ENCODE results near the gene PARD3B.

PARD3B gene

DNA sequence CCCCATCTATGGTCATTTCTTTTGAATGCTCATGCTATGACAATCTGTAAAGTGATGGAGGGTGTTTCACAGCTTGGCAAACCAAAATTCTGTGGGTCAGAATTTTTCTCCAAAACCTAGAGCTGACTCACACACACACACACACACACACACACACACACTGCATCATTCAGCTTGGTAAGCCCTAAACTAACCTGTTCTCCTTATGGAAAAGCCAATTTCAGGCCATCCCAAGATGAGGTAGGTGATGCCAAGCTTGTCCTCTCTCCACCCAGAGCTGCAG, 1092.0 kb downstream of the PARD3B start:
- no peaks in the 10 kb centered on the region for H3K9me3 ChIP-seq (replicated peaks; ENCODE audit: insufficient read depth, low read length)
- H3F3A ChIP-seq (ENCODE audit: insufficient read depth, low read length): no peaks in the 10 kb centered on the region
- H4K20me1 ChIP-seq (ENCODE audit: insufficient read depth, low read length): no peaks in the 10 kb centered on the region
- H2AFZ ChIP-seq (ENCODE audit: low read length): no peak overlapping the region
- no peak for DNase-seq
- no peak overlapping the region for H3K27ac ChIP-seq (ENCODE audit: low read length)
- no peaks in the 10 kb centered on the region for H3K4me1 ChIP-seq (ENCODE audit: low read length)
- TF ChIP-seq EZH2 (optimal IDR thresholded peaks at IDR 0.05; ENCODE audit: low read depth, low read length): no peak
- no peaks in the 10 kb centered on the region for H3K9me2 ChIP-seq (replicated peaks; ENCODE audit: insufficient read depth, low read length)
- H3K9ac ChIP-seq (ENCODE audit: low read length): no peak overlapping the region
- no peaks in the 10 kb centered on the region for H3K27me3 ChIP-seq (replicated peaks; ENCODE audit: insufficient read depth, low read length)
- H3K79me2 ChIP-seq (ENCODE audit: low read length): no peaks in the 10 kb centered on the region
- no peak overlapping the region for H3K4me2 ChIP-seq (ENCODE audit: low read depth, low read length)
- H3K4me3 ChIP-seq (ENCODE audit: low read length): no peak overlapping the region
- H3K36me3 ChIP-seq (replicated peaks; ENCODE audit: insufficient read depth, low read length): no peaks in the 10 kb centered on the region

DNA sequence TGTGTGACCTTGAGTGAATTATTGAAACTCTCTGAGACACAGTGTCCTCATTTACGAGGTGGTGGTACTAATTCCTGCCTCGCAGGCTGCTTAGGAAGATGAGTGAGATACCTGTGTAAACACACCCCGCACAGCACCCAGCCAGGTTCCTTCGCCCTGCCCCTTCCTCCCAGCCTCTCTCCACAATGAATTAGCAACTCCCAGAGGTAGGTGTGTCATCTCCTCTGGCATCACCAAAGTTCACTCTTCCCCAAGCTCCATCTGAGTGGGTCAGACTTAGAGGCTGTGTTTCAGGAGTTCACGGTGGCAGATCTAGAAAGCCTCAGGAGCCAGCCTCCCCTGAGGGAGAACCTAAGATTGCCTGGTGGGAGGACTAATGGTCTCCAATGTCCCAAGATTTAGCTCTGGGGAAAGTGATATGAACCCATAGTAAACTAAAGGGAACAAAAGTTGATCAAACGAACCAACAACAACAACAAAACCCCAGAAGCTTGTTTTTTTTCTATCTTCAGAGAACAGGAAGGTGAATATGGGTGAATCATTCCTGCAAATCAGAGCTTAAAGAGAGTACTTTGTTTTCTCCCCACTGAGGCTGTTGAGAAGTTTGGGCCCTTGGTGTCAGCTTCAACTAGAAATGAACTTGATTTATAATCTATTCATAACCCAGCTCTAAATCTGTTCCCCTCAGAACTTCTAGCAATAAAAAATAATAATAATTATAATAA, 1092.7 kb downstream of the PARD3B start:
- no peaks in the 10 kb centered on the region for H3K27me3 ChIP-seq (replicated peaks; ENCODE audit: insufficient read depth, low read length)
- H3K4me3 ChIP-seq (ENCODE audit: low read length): no peak overlapping the region
- H3K79me2 ChIP-seq (ENCODE audit: low read length): no peaks in the 10 kb centered on the region
- no peaks in the 10 kb centered on the region for H3K9me2 ChIP-seq (replicated peaks; ENCODE audit: insufficient read depth, low read length)
- H2AFZ ChIP-seq (ENCODE audit: low read length): no peak overlapping the region
- H3F3A ChIP-seq (ENCODE audit: insufficient read depth, low read length): no peaks in the 10 kb centered on the region
- no peak for DNase-seq
- no peak overlapping the region for H3K27ac ChIP-seq (ENCODE audit: low read length)
- no peaks in the 10 kb centered on the region for H3K4me1 ChIP-seq (ENCODE audit: low read length)
- TF ChIP-seq EZH2 (optimal IDR thresholded peaks at IDR 0.05; ENCODE audit: low read depth, low read length): no peak
- TF ChIP-seq, protein P1, sequence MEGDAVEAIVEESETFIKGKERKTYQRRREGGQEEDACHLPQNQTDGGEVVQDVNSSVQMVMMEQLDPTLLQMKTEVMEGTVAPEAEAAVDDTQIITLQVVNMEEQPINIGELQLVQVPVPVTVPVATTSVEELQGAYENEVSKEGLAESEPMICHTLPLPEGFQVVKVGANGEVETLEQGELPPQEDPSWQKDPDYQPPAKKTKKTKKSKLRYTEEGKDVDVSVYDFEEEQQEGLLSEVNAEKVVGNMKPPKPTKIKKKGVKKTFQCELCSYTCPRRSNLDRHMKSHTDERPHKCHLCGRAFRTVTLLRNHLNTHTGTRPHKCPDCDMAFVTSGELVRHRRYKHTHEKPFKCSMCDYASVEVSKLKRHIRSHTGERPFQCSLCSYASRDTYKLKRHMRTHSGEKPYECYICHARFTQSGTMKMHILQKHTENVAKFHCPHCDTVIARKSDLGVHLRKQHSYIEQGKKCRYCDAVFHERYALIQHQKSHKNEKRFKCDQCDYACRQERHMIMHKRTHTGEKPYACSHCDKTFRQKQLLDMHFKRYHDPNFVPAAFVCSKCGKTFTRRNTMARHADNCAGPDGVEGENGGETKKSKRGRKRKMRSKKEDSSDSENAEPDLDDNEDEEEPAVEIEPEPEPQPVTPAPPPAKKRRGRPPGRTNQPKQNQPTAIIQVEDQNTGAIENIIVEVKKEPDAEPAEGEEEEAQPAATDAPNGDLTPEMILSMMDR (IDR thresholded peaks at IDR 0.05; ENCODE audit: low read length): no peak
- no peak for TF ChIP-seq EZH2phosphoT487 (IDR thresholded peaks at IDR 0.05; ENCODE audit: low read length)
- no peaks in the 10 kb centered on the region for H4K20me1 ChIP-seq (ENCODE audit: insufficient read depth, low read length)
- H3K9me3 ChIP-seq (replicated peaks; ENCODE audit: insufficient read depth, low read length): no peaks in the 10 kb centered on the region
- H3K36me3 ChIP-seq (replicated peaks; ENCODE audit: insufficient read depth, low read length): no peaks in the 10 kb centered on the region
- no peak overlapping the region for H3K4me2 ChIP-seq (ENCODE audit: low read depth, low read length)
- H3K9ac ChIP-seq (ENCODE audit: low read length): no peak overlapping the region

DNA sequence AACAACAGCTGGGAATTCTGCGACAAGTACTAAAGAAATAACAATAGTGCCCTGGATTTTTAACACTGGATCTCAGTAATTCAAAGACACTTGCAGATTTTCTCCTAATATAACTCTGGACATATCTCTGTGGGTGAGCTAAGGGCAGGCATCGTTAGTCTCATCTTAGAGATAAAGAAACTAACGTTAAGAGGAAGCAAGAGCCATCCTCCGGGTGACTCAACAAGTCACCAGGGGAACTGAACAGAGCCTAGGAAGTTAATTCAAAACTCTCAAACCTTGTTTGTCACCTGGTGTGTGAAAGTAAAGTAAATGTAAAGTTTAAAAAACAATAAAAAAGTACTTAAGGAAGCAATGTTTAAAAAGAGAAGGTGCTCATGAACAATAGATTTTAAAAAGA, 1095.4 kb downstream of the PARD3B start:
- TF ChIP-seq, protein P1 (IDR thresholded peaks at IDR 0.05; ENCODE audit: low read length): no peak
- TF ChIP-seq EZH2 (optimal IDR thresholded peaks at IDR 0.05; ENCODE audit: low read depth, low read length): no peak
- TF ChIP-seq EZH2phosphoT487 (IDR thresholded peaks at IDR 0.05; ENCODE audit: low read length): no peak
- Histone ChIP-seq H3F3A (ENCODE audit: insufficient read depth, low read length) (no peaks in the 10 kb centered on the region), H3K9me3 (replicated peaks; ENCODE audit: insufficient read depth, low read length) (no peaks in the 10 kb centered on the region), H3K9ac (ENCODE audit: low read length) (no peak overlapping the region), H3K9me2 (replicated peaks; ENCODE audit: insufficient read depth, low read length) (no peaks in the 10 kb centered on the region), H3K27me3 (replicated peaks; ENCODE audit: insufficient read depth, low read length) (no peaks in the 10 kb centered on the region), H3K36me3 (replicated peaks; ENCODE audit: insufficient read depth, low read length) (no peaks in the 10 kb centered on the region), H2AFZ (ENCODE audit: low read length) (no peak overlapping the region), H3K4me3 (ENCODE audit: low read length) (no peak overlapping the region), H3K4me2 (ENCODE audit: low read depth, low read length) (no peak overlapping the region), H3K4me1 (ENCODE audit: low read length) (no peaks in the 10 kb centered on the region), H3K27ac (ENCODE audit: low read length) (no peak overlapping the region), H4K20me1 (ENCODE audit: insufficient read depth, low read length) (no peaks in the 10 kb centered on the region), H3K79me2 (ENCODE audit: low read length) (no peaks in the 10 kb centered on the region)
- no peak for DNase-seq

DNA sequence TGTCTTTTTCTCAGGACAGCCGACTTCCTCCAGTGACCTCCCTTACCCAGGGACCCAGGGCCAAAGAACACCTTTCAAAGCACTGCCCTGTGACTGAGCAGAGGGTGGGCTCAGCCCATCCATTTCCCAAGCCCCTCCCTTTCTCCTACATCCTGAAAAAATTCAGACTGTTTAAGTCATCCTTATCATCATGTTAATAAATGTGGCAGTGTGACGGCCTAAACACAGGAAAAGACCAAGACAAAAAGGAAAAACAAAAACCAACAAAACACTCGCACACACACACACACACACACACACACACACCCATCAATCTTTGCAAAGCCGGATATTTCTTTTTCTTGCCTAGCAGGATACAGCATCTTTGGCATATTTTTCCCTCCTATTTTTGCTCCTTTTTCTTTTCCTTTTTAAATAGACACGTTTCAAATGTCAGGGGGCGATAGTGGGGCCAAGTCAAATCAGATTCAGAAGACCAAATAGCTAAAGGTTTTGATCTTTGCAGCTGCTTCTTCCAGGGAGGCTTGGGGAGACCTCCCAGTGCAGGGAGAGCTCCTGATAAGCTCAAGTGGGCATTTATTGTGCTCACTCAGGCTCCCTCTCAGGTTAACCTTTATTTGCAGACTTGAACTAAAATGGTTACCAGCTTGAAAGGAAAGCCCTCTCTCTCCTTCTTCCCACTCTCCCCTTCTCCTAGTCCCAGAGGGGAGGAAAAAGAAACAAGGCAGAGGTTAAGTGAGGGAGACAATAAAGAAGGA, 1097.5 kb downstream of the PARD3B start:
- H3K79me2 ChIP-seq (ENCODE audit: low read length): no peaks in the 10 kb centered on the region
- no peaks in the 10 kb centered on the region for H3K36me3 ChIP-seq (replicated peaks; ENCODE audit: insufficient read depth, low read length)
- no peak overlapping the region for H3K4me3 ChIP-seq (ENCODE audit: low read length)
- no peaks in the 10 kb centered on the region for H3K9me3 ChIP-seq (replicated peaks; ENCODE audit: insufficient read depth, low read length)
- H2AFZ ChIP-seq (ENCODE audit: low read length): no peak overlapping the region
- H3K27ac ChIP-seq (ENCODE audit: low read length): no peak overlapping the region
- no peaks in the 10 kb centered on the region for H3F3A ChIP-seq (ENCODE audit: insufficient read depth, low read length)
- no peak overlapping the region for H3K9ac ChIP-seq (ENCODE audit: low read length)
- no peaks in the 10 kb centered on the region for H3K9me2 ChIP-seq (replicated peaks; ENCODE audit: insufficient read depth, low read length)
- no peak for TF ChIP-seq EZH2phosphoT487 (IDR thresholded peaks at IDR 0.05; ENCODE audit: low read length)
- TF ChIP-seq EZH2 (optimal IDR thresholded peaks at IDR 0.05; ENCODE audit: low read depth, low read length): no peak
- TF ChIP-seq, protein P1 (IDR thresholded peaks at IDR 0.05; ENCODE audit: low read length): no peak
- no peak for DNase-seq
- H3K27me3 ChIP-seq (replicated peaks; ENCODE audit: insufficient read depth, low read length): no peaks in the 10 kb centered on the region
- H4K20me1 ChIP-seq (ENCODE audit: insufficient read depth, low read length): no peaks in the 10 kb centered on the region
- H3K4me2 ChIP-seq (ENCODE audit: low read depth, low read length): no peak overlapping the region
- no peaks in the 10 kb centered on the region for H3K4me1 ChIP-seq (ENCODE audit: low read length)

Data from MM.1S (cell line).